HG02870 (cell line): ENCODE results near the gene ZNF594.
"Not testable (repeated sequence)": the region's sequence is repeated elsewhere in the genome, so short reads cannot be mapped to it uniquely, and the experiment has no call there.

Experiments
- ATAC-seq: cut with Tn5 transposase; IDR thresholded peaks from one replicate; pipeline ENCODE4 v1.9.1; 2021; ENCODE audit warnings: mild to moderate bottlenecking, moderate library complexity; ENCODE audit not compliant: unreplicated experiment

Gene ZNF594

GRCh38 chr17:5203178-5203907 is 11.7 kb upstream of the ZNF594 start:
- ATAC-seq, result no peak

GRCh38 chr17:5201011-5201410 is 9.3 kb upstream of the ZNF594 start:
- no peak for ATAC-seq

- ATAC-seq, result peak; percentile 48
These were observed 8.7 kb upstream of the ZNF594 start for GRCh38 chr17:5200360-5200759.

GRCh38 chr17:5198472-5198871 is 6.8 kb upstream of the ZNF594 start:
- ATAC-seq, result no peak

GRCh38 chr17:5194346-5194745 is 2.7 kb upstream of the ZNF594 start:
- ATAC-seq, result no peak

- ATAC-seq, result no peak
These were observed 7.4 kb downstream of the ZNF594 start for GRCh38 chr17:5184288-5184687.

GRCh38 chr17:5183410-5183793 is 8.3 kb downstream of the ZNF594 start:
- ATAC-seq, result no peak

- ATAC-seq, result no peak
These were observed 8.9 kb downstream of the ZNF594 start for GRCh38 chr17:5182597-5183409.

GRCh38 chr17:5181509-5182305 is 10.0 kb downstream of the ZNF594 start:
- no peak for ATAC-seq

GRCh38 chr17:5179003-5179402 is 12.7 kb downstream of the ZNF594 start:
- no peak for ATAC-seq

GRCh38 chr17:5175027-5175426 is 16.6 kb downstream of the ZNF594 start:
- ATAC-seq, result not testable (repeated sequence)

- not testable (repeated sequence) for ATAC-seq
These were observed 25.7 kb downstream of the ZNF594 start for GRCh38 chr17:5165791-5166564.

- ATAC-seq, result no peak
These were observed 27.2 kb downstream of the ZNF594 start for GRCh38 chr17:5164436-5164835.

GRCh38 chr17:5161793-5162192 is 29.9 kb downstream of the ZNF594 start:
- not testable (repeated sequence) for ATAC-seq

GRCh38 chr17:5160702-5161101 is 31.0 kb downstream of the ZNF594 start:
- not testable (repeated sequence) for ATAC-seq

GRCh38 chr17:5146122-5146521 is 45.5 kb downstream of the ZNF594 start:
- ATAC-seq, result not testable (repeated sequence)

- ATAC-seq, result not testable (repeated sequence)
These were observed 48.8 kb downstream of the ZNF594 start for GRCh38 chr17:5142877-5143276.

GRCh38 chr17:5139458-5139732 is 52.3 kb downstream of the ZNF594 start:
- no peak for ATAC-seq

GRCh38 chr17:5138616-5139457 is 52.8 kb downstream of the ZNF594 start:
- ATAC-seq, result no peak

- ATAC-seq, result not testable (repeated sequence)
These were observed 53.5 kb downstream of the ZNF594 start for GRCh38 chr17:5138198-5138544.
